ENCODE data around the gene MZF1. TPM values are rescaled to one million over a fixed set of nuclear protein-coding genes. Genes with fewer than 3 reads are reported as not detected.

Gene MZF1
- total RNA-seq, 1 experiment from 2014 or later, result 20.4 TPM

DNA sequence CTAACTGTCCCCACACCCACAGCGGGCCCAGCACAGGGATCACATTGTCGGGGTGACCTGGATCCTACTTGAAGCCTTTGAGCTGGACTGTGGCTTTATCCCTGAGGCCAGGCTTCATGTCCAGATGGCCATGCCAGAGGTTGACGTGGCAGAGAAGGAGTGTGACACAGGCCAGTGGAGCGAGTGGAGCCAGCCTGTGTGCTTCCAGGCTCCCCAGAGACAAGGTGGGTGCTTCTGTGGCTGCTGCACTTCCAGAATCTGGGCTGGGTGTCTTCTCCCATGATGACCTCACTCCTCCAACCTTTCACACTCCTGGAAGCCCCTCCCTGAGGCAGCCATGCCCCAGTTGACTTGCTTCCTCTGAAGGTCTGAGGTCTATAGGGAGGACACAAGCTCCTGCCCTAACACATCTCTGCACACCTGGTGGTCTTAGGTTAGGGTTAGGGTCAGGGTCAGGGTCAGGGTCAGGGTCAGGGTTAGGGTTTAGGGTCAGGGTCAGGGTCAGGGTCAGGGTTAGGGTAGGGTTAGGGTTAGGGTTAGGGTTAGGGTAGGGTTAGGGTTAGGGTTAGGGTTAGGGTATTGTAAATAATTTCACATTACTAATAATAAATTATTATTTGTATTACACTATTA is 13.1 kb upstream of the MZF1 start:
- Mint-ChIP-seq H3K4me1 (ENCODE audit: low read depth, unreplicated experiment) (no peaks in the 10 kb centered on the region), H3K9me3 (ENCODE audit: unreplicated experiment) (no peaks in the 10 kb centered on the region), H3K27me3 (ENCODE audit: insufficient read depth, unreplicated experiment) (no peaks in the 10 kb centered on the region), H3K27ac (ENCODE audit: unreplicated experiment) (no peak overlapping the region), H3K4me3 (ENCODE audit: unreplicated experiment) (no peak overlapping the region), H3K36me3 (ENCODE audit: insufficient read depth, unreplicated experiment) (peaks cover 14% of the 10 kb centered on the region)
- no peaks in the 10 kb centered on the region for H3K27me3 ChIP-seq (replicated peaks; ENCODE audit: control insufficient read depth, insufficient read depth, low read length)
- no peaks in the 10 kb centered on the region for H3K4me1 ChIP-seq
- H3K4me3 ChIP-seq (ENCODE audit: low read depth, low read length), result no peak overlapping the region
- CTCF ChIA-PET, result no interaction called here
- TF ChIP-seq, protein P1, sequence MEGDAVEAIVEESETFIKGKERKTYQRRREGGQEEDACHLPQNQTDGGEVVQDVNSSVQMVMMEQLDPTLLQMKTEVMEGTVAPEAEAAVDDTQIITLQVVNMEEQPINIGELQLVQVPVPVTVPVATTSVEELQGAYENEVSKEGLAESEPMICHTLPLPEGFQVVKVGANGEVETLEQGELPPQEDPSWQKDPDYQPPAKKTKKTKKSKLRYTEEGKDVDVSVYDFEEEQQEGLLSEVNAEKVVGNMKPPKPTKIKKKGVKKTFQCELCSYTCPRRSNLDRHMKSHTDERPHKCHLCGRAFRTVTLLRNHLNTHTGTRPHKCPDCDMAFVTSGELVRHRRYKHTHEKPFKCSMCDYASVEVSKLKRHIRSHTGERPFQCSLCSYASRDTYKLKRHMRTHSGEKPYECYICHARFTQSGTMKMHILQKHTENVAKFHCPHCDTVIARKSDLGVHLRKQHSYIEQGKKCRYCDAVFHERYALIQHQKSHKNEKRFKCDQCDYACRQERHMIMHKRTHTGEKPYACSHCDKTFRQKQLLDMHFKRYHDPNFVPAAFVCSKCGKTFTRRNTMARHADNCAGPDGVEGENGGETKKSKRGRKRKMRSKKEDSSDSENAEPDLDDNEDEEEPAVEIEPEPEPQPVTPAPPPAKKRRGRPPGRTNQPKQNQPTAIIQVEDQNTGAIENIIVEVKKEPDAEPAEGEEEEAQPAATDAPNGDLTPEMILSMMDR (IDR thresholded peaks at IDR 0.05; ENCODE audit: insufficient read depth in 1 of 2, low read depth in 1 of 2, low read length in 1 of 2, severe bottlenecking in 1 of 2, unreplicated experiment in 1 of 2), result no peak
- DNase-seq, result no peak
- no peaks in the 10 kb centered on the region; the same call in 1 of the 2 replicates for H3K36me3 ChIP-seq (ENCODE audit: control insufficient read depth, insufficient read depth, low read length)
- no peaks in the 10 kb centered on the region for H3K9me3 ChIP-seq
- BruUV-seq (replicated peaks), result no TSS peak
- POLR2A ChIA-PET, result no interaction called here
- intact Hi-C loops (cut with micrococcal nuclease; ENCODE audit: unreplicated experiment), result no loop called here

- Mint-ChIP-seq H3K9me3 (ENCODE audit: unreplicated experiment) (no peaks in the 10 kb centered on the region), H3K4me1 (ENCODE audit: low read depth, unreplicated experiment) (no peaks in the 10 kb centered on the region), H3K36me3 (ENCODE audit: insufficient read depth, unreplicated experiment) (peaks cover 18% of the 10 kb centered on the region), H3K27me3 (ENCODE audit: insufficient read depth, unreplicated experiment) (no peaks in the 10 kb centered on the region), H3K4me3 (ENCODE audit: unreplicated experiment) (no peak overlapping the region), H3K27ac (ENCODE audit: unreplicated experiment) (no peak overlapping the region)
- Histone ChIP-seq H3K4me1 (no peaks in the 10 kb centered on the region), H3K9me3 (no peaks in the 10 kb centered on the region), H3K4me3 (ENCODE audit: low read depth, low read length) (no peak overlapping the region), H3K36me3 (ENCODE audit: control insufficient read depth, insufficient read depth, low read length) (no peaks in the 10 kb centered on the region; the same call in 1 of the 2 replicates), H3K27me3 (replicated peaks; ENCODE audit: control insufficient read depth, insufficient read depth, low read length) (no peaks in the 10 kb centered on the region)
- BruUV-seq (replicated peaks), result no TSS peak
- intact Hi-C loops (cut with micrococcal nuclease; ENCODE audit: unreplicated experiment), result no loop called here
- TF ChIP-seq, protein P1 (IDR thresholded peaks at IDR 0.05; ENCODE audit: insufficient read depth in 1 of 2, low read depth in 1 of 2, low read length in 1 of 2, severe bottlenecking in 1 of 2, unreplicated experiment in 1 of 2), result no peak
- DNase-seq, result no peak
- ChIA-PET CTCF (no interaction called here), POLR2A (no interaction called here)
These were observed 12.5 kb upstream of the MZF1 start for GRCh38 chr19:58585442-58586132.

- no TSS peak for BruUV-seq (replicated peaks)
- Histone ChIP-seq H3K4me3 (ENCODE audit: low read depth, low read length) (no peak overlapping the region), H3K4me1 (no peaks in the 10 kb centered on the region), H3K36me3 (ENCODE audit: control insufficient read depth, insufficient read depth, low read length) (no peaks in the 10 kb centered on the region; the same call in 1 of the 2 replicates), H3K27me3 (replicated peaks; ENCODE audit: control insufficient read depth, insufficient read depth, low read length) (no peaks in the 10 kb centered on the region), H3K9me3 (no peaks in the 10 kb centered on the region)
- DNase-seq, result no peak
- Mint-ChIP-seq H3K27ac (ENCODE audit: unreplicated experiment) (no peak overlapping the region), H3K36me3 (ENCODE audit: insufficient read depth, unreplicated experiment) (peaks cover 18% of the 10 kb centered on the region), H3K4me1 (ENCODE audit: low read depth, unreplicated experiment) (no peaks in the 10 kb centered on the region), H3K9me3 (ENCODE audit: unreplicated experiment) (no peaks in the 10 kb centered on the region), H3K27me3 (ENCODE audit: insufficient read depth, unreplicated experiment) (no peaks in the 10 kb centered on the region), H3K4me3 (ENCODE audit: unreplicated experiment) (no peak overlapping the region)
- ChIA-PET CTCF (no interaction called here), POLR2A (no interaction called here)
- TF ChIP-seq, protein P1 (IDR thresholded peaks at IDR 0.05; ENCODE audit: insufficient read depth in 1 of 2, low read depth in 1 of 2, low read length in 1 of 2, severe bottlenecking in 1 of 2, unreplicated experiment in 1 of 2), result no peak
- intact Hi-C loops (cut with micrococcal nuclease; ENCODE audit: unreplicated experiment), result no loop called here
These were observed 11.6 kb upstream of the MZF1 start for GRCh38 chr19:58584498-58585441.
